HG03064 (cell line): ENCODE results near the gene SLC22A17.
A peak's percentile ranks its signal among the peaks of the same experiment; 100 is the strongest.

ENCODE experiments used
- ATAC-seq: cut with Tn5 transposase; IDR thresholded peaks from one replicate; pipeline ENCODE4 v1.9.1; 2021; ENCODE audit warnings: low read depth; ENCODE audit not compliant: unreplicated experiment

The SLC22A17 gene

GRCh38 chr14:23316300-23316699, 36.4 kb downstream of the SLC22A17 start:
- no peak for ATAC-seq

- no peak for ATAC-seq
Observed at GRCh38 chr14:23310546-23310945, 42.1 kb downstream of the SLC22A17 start.

- ATAC-seq = no peak
Observed at GRCh38 chr14:23308721-23309445, 43.8 kb downstream of the SLC22A17 start.

- ATAC-seq = no peak
Observed at GRCh38 chr14:23307687-23308644, 44.7 kb downstream of the SLC22A17 start.

GRCh38 chr14:23307146-23307530, 45.5 kb downstream of the SLC22A17 start:
- no peak for ATAC-seq

- ATAC-seq = no peak
Observed at GRCh38 chr14:23306412-23307145, 46.1 kb downstream of the SLC22A17 start, which contains the start of gene BCL2L2. TSS of gene BCL2L2 (plus strand) at chr14:23306833. CDS start at chr14:23307768, 935 bp downstream.

- peak; percentile 33 for ATAC-seq
Observed at GRCh38 chr14:23302290-23303225, 50.1 kb downstream of the SLC22A17 start, which contains the start of gene PPP1R3E. TSS of gene PPP1R3E (minus strand) at chr14:23302859. CDS start at chr14:23302576, 283 bp downstream.

GRCh38 chr14:23301969-23302289, 50.8 kb downstream of the SLC22A17 start:
- ATAC-seq = peak; percentile 16

- ATAC-seq = peak; percentile 76
Observed at GRCh38 chr14:23301288-23301968, 51.3 kb downstream of the SLC22A17 start.

- ATAC-seq = no peak
Observed at GRCh38 chr14:23300687-23301223, 51.9 kb downstream of the SLC22A17 start.

- ATAC-seq = no peak
Observed at GRCh38 chr14:23299986-23300686, 52.6 kb downstream of the SLC22A17 start.

- no peak for ATAC-seq
Observed at GRCh38 chr14:23299211-23299957, 53.3 kb downstream of the SLC22A17 start.

GRCh38 chr14:23297611-23298277, 54.9 kb downstream of the SLC22A17 start:
- ATAC-seq = no peak

GRCh38 chr14:23297096-23297495, 55.6 kb downstream of the SLC22A17 start:
- no peak for ATAC-seq
